Measurements from ENCODE around the gene SLC3A2.

SLC3A2 gene

DNA sequence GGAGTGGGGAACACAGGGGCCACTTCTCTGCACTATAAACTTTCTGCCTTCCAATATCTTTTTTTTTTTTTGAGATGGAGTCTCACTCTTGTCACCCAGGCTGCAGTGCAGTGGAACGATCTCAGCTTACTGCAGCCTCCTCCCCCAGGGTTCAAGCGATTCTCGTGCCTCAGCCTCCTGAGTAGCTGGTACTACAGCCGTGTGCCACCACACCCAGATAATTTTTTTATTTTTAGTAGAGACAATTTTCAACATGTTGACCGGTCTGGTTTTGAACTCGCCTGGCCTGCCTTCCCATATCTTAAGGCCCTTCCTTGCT lies 1.7 kb downstream of the SLC3A2 start:
- Histone ChIP-seq H3K9ac (ENCODE audit: low read depth, low read length) (peak overlapping the region; percentile 97), H3K9me3 (ENCODE audit: control insufficient read depth, insufficient read depth, low read length) (no peaks in the 10 kb centered on the region), H3K4me1 (ENCODE audit: insufficient read depth, low read length) (peaks cover 20% of the 10 kb centered on the region), H3K36me3 (ENCODE audit: insufficient read depth, low read length) (peaks cover 58% of the 10 kb centered on the region)

DNA sequence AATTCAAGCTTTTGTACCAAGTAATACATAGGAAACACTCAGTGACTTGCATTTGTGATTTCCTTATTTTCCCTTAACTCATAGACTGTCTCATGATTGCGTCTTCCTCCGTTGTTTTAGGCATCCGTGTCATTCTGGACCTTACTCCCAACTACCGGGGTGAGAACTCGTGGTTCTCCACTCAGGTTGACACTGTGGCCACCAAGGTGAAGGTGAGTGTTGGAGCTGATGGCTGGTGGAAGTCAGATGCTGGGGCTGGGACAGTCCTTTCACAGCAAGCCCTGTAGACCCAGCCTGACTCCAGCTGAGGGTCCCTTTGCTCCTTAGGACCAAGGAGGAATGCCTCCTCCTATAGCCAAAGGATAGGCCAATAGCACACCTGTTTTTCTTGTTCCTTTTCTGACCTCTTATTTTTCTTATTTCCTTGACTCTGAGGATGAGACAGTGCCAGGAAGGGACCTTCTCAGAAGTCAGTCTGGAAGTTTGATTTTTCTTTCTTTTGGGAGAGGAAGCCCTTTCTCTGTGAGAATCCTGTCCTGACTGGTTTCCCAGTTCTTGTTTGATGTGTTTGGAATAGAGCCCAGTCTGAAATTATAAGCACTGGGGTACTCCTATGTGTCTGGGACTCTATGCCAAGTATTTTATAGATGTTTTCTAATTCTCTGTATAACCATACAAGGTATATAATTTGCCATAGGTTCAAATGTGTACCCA lies 2.2 kb downstream of the SLC3A2 start:
- Histone ChIP-seq H3K36me3 (ENCODE audit: insufficient read depth, low read length) (peaks cover 56% of the 10 kb centered on the region), H3K9ac (ENCODE audit: low read depth, low read length) (peak overlapping the region; percentile 97), H3K9me3 (ENCODE audit: control insufficient read depth, insufficient read depth, low read length) (no peaks in the 10 kb centered on the region), H3K4me1 (ENCODE audit: insufficient read depth, low read length) (peaks cover 20% of the 10 kb centered on the region)

DNA sequence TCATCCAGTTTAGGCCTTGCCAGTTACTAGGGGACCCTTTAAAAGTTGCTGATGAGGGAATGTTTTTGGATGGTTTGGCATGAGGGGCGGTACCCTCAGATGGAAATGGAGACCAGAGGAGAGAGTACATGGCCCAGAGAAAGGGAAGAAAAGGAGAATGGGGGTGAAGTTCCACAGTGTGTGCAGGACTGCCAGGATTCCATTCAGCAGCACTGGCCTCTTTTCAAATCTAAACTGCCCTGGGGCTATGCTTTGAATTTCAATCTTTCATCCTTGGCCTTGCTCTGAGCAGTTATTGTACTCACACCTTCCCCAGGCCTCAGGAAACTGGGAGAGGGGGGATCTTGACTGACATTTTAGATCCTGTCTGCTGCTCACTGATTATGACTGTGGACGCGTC lies 3.0 kb downstream of the SLC3A2 start:
- peaks cover 59% of the 10 kb centered on the region for H3K36me3 ChIP-seq (ENCODE audit: insufficient read depth, low read length)
- H3K4me1 ChIP-seq (ENCODE audit: insufficient read depth, low read length), result peaks cover 20% of the 10 kb centered on the region
- peak overlapping the region; percentile 97; the same call in 1 of the 2 replicates for H3K9ac ChIP-seq (ENCODE audit: low read depth, low read length)
- no peaks in the 10 kb centered on the region for H3K9me3 ChIP-seq (ENCODE audit: control insufficient read depth, insufficient read depth, low read length)

DNA sequence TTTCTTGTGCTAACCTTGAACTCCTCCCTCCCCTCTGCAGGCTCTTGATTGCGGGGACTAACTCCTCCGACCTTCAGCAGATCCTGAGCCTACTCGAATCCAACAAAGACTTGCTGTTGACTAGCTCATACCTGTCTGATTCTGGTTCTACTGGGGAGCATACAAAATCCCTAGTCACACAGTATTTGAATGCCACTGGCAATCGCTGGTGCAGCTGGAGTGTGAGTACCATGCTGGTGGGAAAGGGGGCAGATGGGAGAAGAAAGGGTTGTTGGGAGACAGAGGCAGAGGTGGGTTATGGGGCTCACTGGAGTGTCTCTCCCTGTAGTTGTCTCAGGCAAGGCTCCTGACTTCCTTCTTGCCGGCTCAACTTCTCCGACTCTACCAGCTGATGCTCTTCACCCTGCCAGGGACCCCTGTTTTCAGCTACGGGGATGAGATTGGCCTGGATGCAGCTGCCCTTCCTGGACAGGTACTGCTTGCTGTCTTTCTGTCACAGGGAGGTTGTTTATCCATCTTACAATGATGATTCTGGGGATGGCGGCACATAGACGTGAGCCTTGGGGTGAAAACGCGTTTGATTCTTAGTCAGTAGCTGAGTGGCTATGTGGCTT lies 4.5 kb downstream of the SLC3A2 start:
- Histone ChIP-seq H3K4me1 (ENCODE audit: insufficient read depth, low read length) (peaks cover 12% of the 10 kb centered on the region), H3K9ac (ENCODE audit: low read depth, low read length) (no peak overlapping the region), H3K36me3 (ENCODE audit: insufficient read depth, low read length) (peaks cover 67% of the 10 kb centered on the region), H3K9me3 (ENCODE audit: control insufficient read depth, insufficient read depth, low read length) (no peaks in the 10 kb centered on the region)

DNA sequence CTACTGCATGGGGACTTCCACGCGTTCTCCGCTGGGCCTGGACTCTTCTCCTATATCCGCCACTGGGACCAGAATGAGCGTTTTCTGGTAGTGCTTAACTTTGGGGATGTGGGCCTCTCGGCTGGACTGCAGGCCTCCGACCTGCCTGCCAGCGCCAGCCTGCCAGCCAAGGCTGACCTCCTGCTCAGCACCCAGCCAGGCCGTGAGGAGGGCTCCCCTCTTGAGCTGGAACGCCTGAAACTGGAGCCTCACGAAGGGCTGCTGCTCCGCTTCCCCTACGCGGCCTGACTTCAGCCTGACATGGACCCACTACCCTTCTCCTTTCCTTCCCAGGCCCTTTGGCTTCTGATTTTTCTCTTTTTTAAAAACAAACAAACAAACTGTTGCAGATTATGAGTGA lies 7.7 kb downstream of the SLC3A2 start:
- Histone ChIP-seq H3K36me3 (ENCODE audit: insufficient read depth, low read length) (peaks cover 50% of the 10 kb centered on the region), H3K9ac (ENCODE audit: low read depth, low read length) (no peak overlapping the region), H3K4me1 (ENCODE audit: insufficient read depth, low read length) (peaks cover 3% of the 10 kb centered on the region), H3K9me3 (ENCODE audit: control insufficient read depth, insufficient read depth, low read length) (no peaks in the 10 kb centered on the region)

DNA sequence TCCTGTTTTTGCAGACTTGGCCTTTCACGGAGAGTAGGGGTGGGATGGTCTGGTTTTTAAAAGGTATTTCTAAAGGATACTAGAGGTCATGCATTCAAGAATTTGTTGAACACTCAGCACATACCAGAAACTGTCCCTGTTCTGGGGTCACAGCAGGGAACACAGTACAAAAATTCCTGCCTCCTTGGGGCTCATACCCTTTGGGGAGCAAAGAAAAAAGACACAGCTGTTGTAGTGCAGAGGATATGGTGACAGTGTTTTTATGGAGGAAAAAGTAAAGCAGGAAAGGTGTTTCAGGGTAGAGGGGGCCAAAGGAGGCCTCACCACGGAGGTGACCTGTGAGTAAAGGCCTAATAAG lies 8.4 kb downstream of the SLC3A2 start:
- Histone ChIP-seq H3K9me3 (ENCODE audit: control insufficient read depth, insufficient read depth, low read length) (no peaks in the 10 kb centered on the region), H3K4me1 (ENCODE audit: insufficient read depth, low read length) (no peaks in the 10 kb centered on the region), H3K36me3 (ENCODE audit: insufficient read depth, low read length) (peaks cover 43% of the 10 kb centered on the region), H3K9ac (ENCODE audit: low read depth, low read length) (no peak overlapping the region)

DNA sequence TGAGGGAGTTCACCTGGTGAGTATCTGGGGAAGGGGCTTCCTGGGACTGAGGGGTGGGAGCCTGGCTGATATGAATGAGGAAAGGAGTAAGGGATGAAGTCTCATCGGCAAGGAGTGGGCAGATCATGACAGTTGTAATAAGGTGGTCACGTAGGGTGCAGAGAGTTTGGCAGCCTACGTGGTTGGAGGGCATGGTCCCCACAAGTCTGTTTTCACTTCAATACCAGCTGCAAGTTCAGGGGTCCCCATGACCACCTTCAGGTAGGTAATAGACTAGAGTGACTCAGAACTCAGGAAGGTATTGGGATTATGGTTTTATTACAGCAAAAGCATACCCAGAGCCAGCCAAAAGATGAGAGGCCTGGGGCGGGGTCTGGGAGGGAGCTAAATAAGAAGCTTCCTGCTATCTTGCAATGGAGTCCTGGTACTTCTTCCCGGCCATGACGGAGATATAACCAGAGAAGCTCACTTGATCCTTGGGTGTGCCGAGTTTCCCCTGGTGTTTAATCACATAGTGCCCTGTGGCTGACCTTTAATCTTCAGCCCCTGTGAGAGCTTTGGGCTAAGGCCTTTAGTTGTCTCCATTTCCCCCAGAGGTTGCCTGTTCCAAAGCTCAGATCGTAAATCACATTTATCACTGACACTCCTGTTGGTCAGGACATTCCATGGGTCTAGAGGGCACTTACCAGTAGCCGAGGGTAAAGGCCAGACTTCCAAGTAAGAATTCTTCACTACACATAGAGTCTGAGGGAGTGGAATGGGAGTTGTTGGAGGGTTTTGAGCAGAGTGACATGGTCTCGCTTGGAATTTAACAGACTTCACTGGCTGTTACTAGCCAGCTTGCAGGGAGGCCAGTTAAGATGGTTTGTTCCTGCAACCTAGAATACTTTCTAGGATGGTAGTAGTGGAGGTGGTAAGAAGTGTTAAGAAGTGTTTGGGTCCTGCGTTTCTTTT lies 9.1 kb downstream of the SLC3A2 start:
- no peaks in the 10 kb centered on the region for H3K9me3 ChIP-seq (ENCODE audit: control insufficient read depth, insufficient read depth, low read length)
- no peaks in the 10 kb centered on the region for H3K4me1 ChIP-seq (ENCODE audit: insufficient read depth, low read length)
- H3K9ac ChIP-seq (ENCODE audit: low read depth, low read length), result no peak overlapping the region
- peaks cover 36% of the 10 kb centered on the region for H3K36me3 ChIP-seq (ENCODE audit: insufficient read depth, low read length)

DNA sequence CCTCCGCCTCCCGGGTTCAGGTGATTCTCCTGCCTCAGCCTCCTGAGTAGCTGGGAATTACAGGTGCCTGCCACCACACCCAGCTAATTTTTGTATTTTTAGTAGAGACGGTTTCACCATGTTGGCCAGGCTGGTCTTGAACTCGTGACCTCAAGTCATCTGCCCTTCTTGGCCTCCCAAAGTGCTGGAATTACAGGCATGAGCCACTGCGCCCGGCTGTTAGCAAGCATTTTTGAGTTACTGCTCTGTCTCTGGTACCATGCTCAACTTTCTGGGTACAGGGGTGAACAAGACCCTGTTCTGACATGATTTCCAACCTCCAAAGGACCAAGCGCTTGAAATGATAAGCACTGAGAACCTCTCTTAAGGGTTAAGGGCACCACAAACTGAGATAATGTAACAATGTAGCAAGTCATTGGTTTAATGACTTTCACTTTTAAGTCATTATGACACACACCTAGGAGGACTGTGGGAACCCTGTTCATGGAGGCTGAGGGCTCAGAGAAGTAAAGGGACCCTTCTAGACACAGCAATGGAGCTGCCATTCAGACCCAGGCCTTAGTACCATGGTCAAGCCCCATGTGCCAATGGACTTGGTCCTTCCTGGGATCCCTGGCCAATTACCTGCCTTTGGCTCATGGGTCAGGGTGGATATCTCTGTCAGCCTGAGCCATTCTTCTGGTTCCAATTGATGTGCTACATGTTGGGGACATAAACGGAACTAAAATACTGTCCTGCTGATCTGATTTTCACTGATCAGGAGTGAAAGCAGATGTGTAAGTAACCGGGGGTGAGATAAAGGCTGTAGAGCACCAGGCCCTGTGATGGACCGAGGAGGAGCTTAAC lies 11.6 kb downstream of the SLC3A2 start:
- peaks cover 4% of the 10 kb centered on the region; the same call in 1 of the 2 replicates for H3K4me1 ChIP-seq (ENCODE audit: insufficient read depth, low read length)
- H3K36me3 ChIP-seq (ENCODE audit: insufficient read depth, low read length), result peaks cover 11% of the 10 kb centered on the region
- H3K9ac ChIP-seq (ENCODE audit: low read depth, low read length), result no peak overlapping the region
- H3K9me3 ChIP-seq (ENCODE audit: control insufficient read depth, insufficient read depth, low read length), result no peaks in the 10 kb centered on the region

DNA sequence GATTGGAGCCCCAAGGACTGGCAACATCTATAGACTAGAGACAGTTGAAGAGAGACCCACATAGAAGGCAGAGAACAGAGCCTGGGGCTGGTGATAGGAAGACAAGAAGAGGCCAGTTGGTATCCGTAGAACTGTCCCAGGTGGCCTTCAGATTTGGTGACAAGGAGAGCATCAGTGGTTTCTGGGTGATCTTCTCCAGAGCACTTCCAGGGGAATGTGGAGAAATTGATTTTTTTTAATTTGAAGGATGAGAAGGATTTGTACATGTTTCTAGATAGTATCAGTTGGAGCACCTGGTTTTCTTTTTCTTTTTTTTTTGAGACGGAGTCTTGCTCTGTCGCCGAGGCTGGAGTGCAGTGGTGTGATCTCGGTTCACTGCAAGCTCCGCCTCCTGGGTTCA lies 14.8 kb downstream of the SLC3A2 start:
- Histone ChIP-seq H3K9me3 (ENCODE audit: control insufficient read depth, insufficient read depth, low read length) (no peaks in the 10 kb centered on the region), H3K4me1 (ENCODE audit: insufficient read depth, low read length) (peaks cover 6% of the 10 kb centered on the region; the same call in 1 of the 2 replicates), H3K9ac (ENCODE audit: low read depth, low read length) (no peak overlapping the region), H3K36me3 (ENCODE audit: insufficient read depth, low read length) (no peaks in the 10 kb centered on the region)

DNA sequence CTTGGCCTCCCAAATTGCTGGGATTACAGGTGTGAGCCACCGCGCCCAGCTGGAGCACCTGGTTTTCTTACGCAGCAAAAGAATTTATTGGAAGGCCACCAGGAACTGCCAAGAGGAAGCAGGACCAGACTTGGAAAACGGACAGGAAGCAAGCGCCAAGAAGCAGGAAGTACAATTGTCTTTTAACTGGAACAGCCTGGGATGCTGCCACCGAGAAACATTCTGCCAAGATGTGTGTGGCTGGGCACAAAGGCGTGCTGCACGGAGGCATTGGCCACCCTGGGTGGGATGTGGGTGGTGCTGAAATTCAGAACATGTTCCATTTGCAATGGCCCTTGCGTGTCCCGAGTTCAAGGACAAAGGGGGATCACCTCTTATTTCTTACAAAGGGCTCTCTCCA lies 15.4 kb downstream of the SLC3A2 start:
- Histone ChIP-seq H3K9me3 (ENCODE audit: control insufficient read depth, insufficient read depth, low read length) (no peaks in the 10 kb centered on the region), H3K4me1 (ENCODE audit: insufficient read depth, low read length) (peaks cover 6% of the 10 kb centered on the region; the same call in 1 of the 2 replicates), H3K9ac (ENCODE audit: low read depth, low read length) (no peak overlapping the region), H3K36me3 (ENCODE audit: insufficient read depth, low read length) (no peaks in the 10 kb centered on the region)

DNA sequence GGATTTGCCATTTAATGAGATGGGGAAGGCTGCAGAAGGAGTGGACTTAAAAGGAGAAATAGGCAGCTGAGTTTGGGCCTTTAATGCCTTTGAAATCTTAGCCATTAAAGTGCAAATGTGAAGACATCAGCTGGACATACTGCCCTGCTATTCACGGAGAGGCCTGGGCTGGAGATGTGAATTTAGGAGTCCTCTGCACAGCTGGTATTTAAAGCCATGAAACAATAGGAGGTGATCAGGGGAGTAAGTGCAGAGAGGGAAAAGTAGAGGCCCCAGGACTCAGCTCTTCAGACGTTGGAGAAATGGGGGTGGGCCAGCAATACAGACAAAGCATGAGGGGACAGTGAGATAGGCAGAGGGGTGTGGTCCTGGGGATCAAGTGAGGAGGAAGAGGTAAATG lies 16.6 kb downstream of the SLC3A2 start:
- Histone ChIP-seq H3K9ac (ENCODE audit: low read depth, low read length) (no peak overlapping the region), H3K9me3 (ENCODE audit: control insufficient read depth, insufficient read depth, low read length) (no peaks in the 10 kb centered on the region), H3K4me1 (ENCODE audit: insufficient read depth, low read length) (peaks cover 6% of the 10 kb centered on the region; the same call in 1 of the 2 replicates), H3K36me3 (ENCODE audit: insufficient read depth, low read length) (no peaks in the 10 kb centered on the region)

DNA sequence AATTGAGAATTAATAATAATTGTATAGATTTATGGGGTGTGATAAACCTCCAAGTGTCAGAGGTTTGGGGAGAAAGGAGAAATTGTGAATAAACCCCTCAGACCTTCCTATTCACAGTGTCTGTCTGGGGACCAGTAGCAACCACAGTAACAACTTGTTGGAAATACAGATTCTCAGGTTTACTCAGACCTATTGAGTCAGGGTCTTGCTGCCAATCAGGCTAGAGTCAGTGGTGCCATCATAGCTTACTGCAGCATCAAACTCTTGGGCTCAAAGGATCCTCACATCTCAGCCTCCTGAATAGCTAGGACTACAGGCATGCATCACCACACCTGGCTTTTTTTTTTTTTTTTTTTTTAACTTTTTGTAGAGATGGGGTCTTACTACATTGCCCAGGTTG lies 17.3 kb downstream of the SLC3A2 start:
- Histone ChIP-seq H3K4me1 (ENCODE audit: insufficient read depth, low read length) (peaks cover 6% of the 10 kb centered on the region; the same call in 1 of the 2 replicates), H3K9me3 (ENCODE audit: control insufficient read depth, insufficient read depth, low read length) (no peaks in the 10 kb centered on the region), H3K36me3 (ENCODE audit: insufficient read depth, low read length) (no peaks in the 10 kb centered on the region), H3K9ac (ENCODE audit: low read depth, low read length) (no peak overlapping the region)

DNA sequence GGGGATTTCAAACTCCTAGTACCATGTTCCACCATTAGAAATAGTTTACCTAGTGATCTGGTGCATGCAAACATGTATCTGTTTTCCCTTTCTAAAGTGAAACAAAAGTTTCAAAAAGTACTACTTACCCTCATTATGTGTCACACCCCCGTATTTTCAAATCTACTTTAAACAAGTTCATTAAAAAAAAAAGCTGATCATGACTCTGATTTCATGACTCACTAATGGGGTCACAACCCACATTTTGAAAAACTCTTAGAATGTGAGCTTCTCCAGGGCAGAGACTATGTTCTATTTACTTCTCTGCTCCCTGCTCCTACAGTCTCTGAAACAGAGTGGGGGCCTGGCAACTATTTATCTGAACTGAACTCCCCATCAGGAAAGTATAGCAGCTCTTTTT lies 22.2 kb downstream of the SLC3A2 start:
- Histone ChIP-seq H3K9me3 (ENCODE audit: control insufficient read depth, insufficient read depth, low read length) (no peaks in the 10 kb centered on the region), H3K36me3 (ENCODE audit: insufficient read depth, low read length) (no peaks in the 10 kb centered on the region), H3K9ac (ENCODE audit: low read depth, low read length) (no peak overlapping the region), H3K4me1 (ENCODE audit: insufficient read depth, low read length) (no peaks in the 10 kb centered on the region; the same call in 1 of the 2 replicates)

DNA sequence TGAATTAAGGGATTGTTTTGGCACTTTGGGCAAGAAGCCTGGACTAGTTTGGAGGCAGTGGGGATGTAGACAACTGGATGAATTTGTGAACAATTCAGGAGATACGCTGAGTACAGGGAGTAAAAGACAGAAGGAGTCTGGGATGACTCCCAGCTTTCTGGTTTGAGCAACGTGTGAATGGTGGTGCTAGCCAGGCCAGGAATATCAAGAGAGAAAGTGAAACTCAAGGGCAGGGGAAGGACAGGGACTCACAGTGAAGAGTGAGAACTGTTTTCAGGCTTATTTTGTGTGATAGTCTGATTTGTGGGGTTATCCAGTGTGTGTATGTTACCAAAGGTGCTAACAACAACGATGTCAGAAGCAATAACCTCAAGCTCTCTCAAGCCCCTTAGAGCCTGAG lies 24.6 kb downstream of the SLC3A2 start:
- Histone ChIP-seq H3K4me1 (ENCODE audit: insufficient read depth, low read length) (peaks cover 6% of the 10 kb centered on the region; the same call in 1 of the 2 replicates), H3K9me3 (ENCODE audit: control insufficient read depth, insufficient read depth, low read length) (no peaks in the 10 kb centered on the region), H3K36me3 (ENCODE audit: insufficient read depth, low read length) (no peaks in the 10 kb centered on the region), H3K9ac (ENCODE audit: low read depth, low read length) (no peak overlapping the region)
